Dermis microvascular lymphatic vessel endothelial cell (primary cell): ENCODE measurements around the gene SIGLEC9. TPM values are rescaled to one million over a fixed set of nuclear protein-coding genes. Genes with fewer than 3 reads are reported as not detected.

Source experiments
- DNase-seq, 2 donors: peaks; one replicate each; pipeline versions ENCODE4 v3.0.0 to v3.0.0-alpha.2; 2010; ENCODE audit warnings: low read depth in 2 of 2
- total RNA-seq: library from RNA; depleted of rRNA; stranded (reverse); fragments of >200 nt; gene quantifications from 2 replicates; pipeline ENCODE4 v1.2.1, GENCODE V29; 2014

The SIGLEC9 gene
- total RNA-seq, 1 donor from 2014 or later, result 0.26 TPM

GRCh38 chr19:51173681-51174080 lies 49.0 kb downstream of the SIGLEC9 start:
- DNase-seq, result no peak

- DNase-seq, result no peak
These were observed 54.5 kb downstream of the SIGLEC9 start for GRCh38 chr19:51179256-51179655.

Other genes with a start within 250 kb of the SIGLEC9 start
- not detected in 2 replicates for gene KLK4, start 213.5 kb upstream of the SIGLEC9 start, total RNA-seq
- gene KLK5, start 171.9 kb upstream of the SIGLEC9 start, total RNA-seq, result not detected in 2 replicates
- gene KLK6, start 155.3 kb upstream of the SIGLEC9 start, total RNA-seq, result not detected in 2 replicates
- gene KLK7, start 141.0 kb upstream of the SIGLEC9 start, total RNA-seq, result not detected in 2 replicates
- gene KLK8, start 123.3 kb upstream of the SIGLEC9 start, total RNA-seq, result not detected in 2 replicates
- 0.13 TPM in 1 of 2 replicates, not detected in the other for gene KLK10, start 105.2 kb upstream of the SIGLEC9 start, total RNA-seq
- gene KLK11, start 98.3 kb upstream of the SIGLEC9 start, total RNA-seq, result not detected in 2 replicates
- not detected in 2 replicates for gene KLK12, start 89.9 kb upstream of the SIGLEC9 start, total RNA-seq
- gene KLK13, start 59.8 kb upstream of the SIGLEC9 start, total RNA-seq, result not detected in 2 replicates
- gene KLK14, start 42.0 kb upstream of the SIGLEC9 start, total RNA-seq, result not detected in 2 replicates
- gene CTU1, start 16.5 kb upstream of the SIGLEC9 start, total RNA-seq, result 4.0 and 5.4 TPM in 2 replicates
- gene SIGLEC7, start 17.4 kb downstream of the SIGLEC9 start, total RNA-seq, result under 0.01 TPM in 1 of 2 replicates, not detected in the other
- under 0.01 TPM in 1 of 2 replicates, not detected in the other for gene CD33, start 100.2 kb downstream of the SIGLEC9 start, total RNA-seq
- not detected in 2 replicates for gene SIGLECL1, start 126.2 kb downstream of the SIGLEC9 start, total RNA-seq
- gene IGLON5, start 186.7 kb downstream of the SIGLEC9 start, total RNA-seq, result not detected in 2 replicates
- gene VSIG10L, start 217.2 kb downstream of the SIGLEC9 start, total RNA-seq, result 0.13 TPM in 2 replicates
- gene ETFB, start 241.5 kb downstream of the SIGLEC9 start, total RNA-seq, result 73.6 and 75.7 TPM in 2 replicates
- gene CLDND2, start 244.1 kb downstream of the SIGLEC9 start, total RNA-seq, result not detected in 2 replicates
- gene NKG7, start 247.7 kb downstream of the SIGLEC9 start, total RNA-seq, result not detected in 2 replicates